Lower leg skin (tissue), 4 donors: ENCODE measurements around the gene ST8SIA2. TPM values are rescaled to one million over a fixed set of nuclear protein-coding genes. Genes with fewer than 3 reads are reported as not detected.

ENCODE experiments used
- DNase-seq, 2 donors: peaks; one replicate each; pipeline ENCODE4 v3.0.0-alpha.2; 2019; ENCODE audit warnings: low spot score in 2 of 2
- H3K4me3 ChIP-seq: fragments of 200-600 bp; sonication (generic); 2 replicates; pipeline ENCODE4 v1.5.1; 2017; ENCODE audit warnings: mild to moderate bottlenecking, low read depth; ENCODE audit not compliant: poor library complexity, severe bottlenecking
- CTCF ChIP-seq, 3 donors: fragments of 450-650 bp; IDR thresholded peaks; one replicate each; pipeline ENCODE4 v1.5.1; 2016; ENCODE audit warnings: antibody characterized with exemption in 3 of 3, mild to moderate bottlenecking in 3 of 3, moderate library complexity in 2 of 3
- POLR2A ChIP-seq, 2 donors: fragments of 450-650 bp; IDR thresholded peaks; one replicate each; pipeline ENCODE4 v1.6.1; 2016 to 2017; ENCODE audit warnings: antibody characterized with exemption in 2 of 2, mild to moderate bottlenecking in 1 of 2, moderate library complexity in 1 of 2
- WGBS, 2 donors: methylation state at CpG; one replicate each; pipeline ENCODE4 v1.1.5; 2018; 5-methylcytosine and 5-hydroxymethylcytosine counted together
- intact Hi-C: fragments of 100-400 bp; cut with DNase I; formaldehyde crosslinking; loops from one replicate; pipeline ENCODE4 v1.15.0; 2023; ENCODE audit warnings: low total_unique reads
- total RNA-seq, 4 donors: library from RNA; depleted of rRNA; stranded (reverse); fragments of >200 nt; gene quantifications; one replicate each; pipeline ENCODE4 v1.1.0, GENCODE V29; 2016

ST8SIA2 gene
- total RNA-seq, 4 donors from 2014 or later: 0.06 TPM; not detected in 3

GRCh38 chr15:92392462-92392861 lies 1.2 kb upstream of the ST8SIA2 start:
- WGBS, 2 donors: 16 to 19% methylated on average over 7 of the region's 7 CpGs
- DNase-seq: no peak
- no peak overlapping the region for H3K4me3 ChIP-seq
- intact Hi-C loops: no loop called here
- TF ChIP-seq POLR2A (IDR thresholded peaks at IDR 0.05): no peak
- no peak for TF ChIP-seq CTCF (IDR thresholded peaks at IDR 0.05)

- WGBS, 2 donors: 1% methylated on average over 32 to 33 of the region's 34 CpGs
- no peak overlapping the region for H3K4me3 ChIP-seq
- intact Hi-C loops: no loop called here
- no peak for DNase-seq
- TF ChIP-seq CTCF (IDR thresholded peaks at IDR 0.05) (no peak), POLR2A (IDR thresholded peaks at IDR 0.05) (no peak)
Measured at GRCh38 chr15:92393980-92394308, 263 bp downstream of the ST8SIA2 start.

- intact Hi-C loops: no loop called here
- 0 to 1% methylated on average over 19 to 23 of the region's 78 CpGs for WGBS, 2 donors
- no peak overlapping the region for H3K4me3 ChIP-seq
- TF ChIP-seq POLR2A (IDR thresholded peaks at IDR 0.05): no peak
- TF ChIP-seq CTCF (IDR thresholded peaks at IDR 0.05): no peak
- no peak for DNase-seq
Measured at GRCh38 chr15:92394309-92395097, 822 bp downstream of the ST8SIA2 start.

- intact Hi-C loops: no loop called here
- 25 to 28% methylated on average over 18 to 22 of the region's 22 CpGs for WGBS, 2 donors
Measured at GRCh38 chr15:92395098-92395635, 1.5 kb downstream of the ST8SIA2 start.

GRCh38 chr15:92399271-92399950 lies 5.7 kb downstream of the ST8SIA2 start:
- DNase-seq: no peak
- TF ChIP-seq CTCF (IDR thresholded peaks at IDR 0.05): no peak
- TF ChIP-seq POLR2A (IDR thresholded peaks at IDR 0.05): no peak
- intact Hi-C loops: no loop called here
- no peak overlapping the region for H3K4me3 ChIP-seq
- WGBS, 2 donors: 84 to 89% methylated on average over 8 of the region's 8 CpGs

More at GRCh38 chr15:92395098-92395635, 1.5 kb downstream of the ST8SIA2 start:
- DNase-seq: no peak
- no peak for TF ChIP-seq POLR2A (IDR thresholded peaks at IDR 0.05)
- no peak overlapping the region for H3K4me3 ChIP-seq

GRCh38 chr15:92400573-92400972 lies 6.9 kb downstream of the ST8SIA2 start:
- intact Hi-C loops: no loop called here
- no peak for DNase-seq
- 73 to 77% methylated on average over 8 of the region's 8 CpGs for WGBS, 2 donors
- no peak overlapping the region for H3K4me3 ChIP-seq
- TF ChIP-seq CTCF (IDR thresholded peaks at IDR 0.05): no peak
- TF ChIP-seq POLR2A (IDR thresholded peaks at IDR 0.05): no peak
